MM.1S (cell line): ENCODE measurements around the gene DDX5.

Source experiments
- DNase-seq: peaks from one replicate; pipeline ENCODE4 v3.0.0-alpha.2; 2015
- H2AFZ ChIP-seq: fragments of 300-600 bp; sonication (generic); 2 replicates; pipeline ENCODE4 v1.6.0; 2016; ENCODE audit warnings: antibody characterized with exemption, low read length
- H3F3A ChIP-seq: fragments of 300-600 bp; sonication (generic); 2 replicates; pipeline ENCODE4 v1.6.1; 2016; ENCODE audit warnings: mild to moderate bottlenecking, antibody characterized with exemption, low read length, moderate library complexity, mixed read lengths; ENCODE audit not compliant: insufficient read depth
- H3K27ac ChIP-seq: fragments of 300-600 bp; sonication (generic); 2 replicates; pipeline ENCODE4 v1.5.1; 2016; ENCODE audit warnings: mild to moderate bottlenecking, low read length
- H3K27me3 ChIP-seq: fragments of 300-600 bp; sonication (generic); replicated peaks from 2 replicates; pipeline ENCODE4 v1.6.0; 2016; ENCODE audit warnings: low read length; ENCODE audit not compliant: insufficient read depth
- H3K36me3 ChIP-seq: fragments of 300-600 bp; sonication (generic); replicated peaks from 2 replicates; pipeline ENCODE4 v1.6.1; 2016; ENCODE audit warnings: mild to moderate bottlenecking, low read length, mixed read lengths; ENCODE audit not compliant: insufficient read depth
- H3K4me1 ChIP-seq: fragments of 300-600 bp; sonication (generic); 2 replicates; pipeline ENCODE4 v1.6.1; 2016; ENCODE audit warnings: low read length, mixed read lengths
- H3K4me2 ChIP-seq: fragments of 300-600 bp; sonication (generic); 2 replicates; pipeline ENCODE4 v1.6.0; 2016; ENCODE audit warnings: low read depth, low read length
- H3K4me3 ChIP-seq: fragments of 300-600 bp; sonication (generic); 2 replicates; pipeline ENCODE4 v1.5.1; 2016; ENCODE audit warnings: low read length, mixed read lengths
- H3K79me2 ChIP-seq: fragments of 300-600 bp; sonication (generic); 2 replicates; pipeline ENCODE4 v1.6.1; 2016; ENCODE audit warnings: mixed run types, low read length, mixed read lengths
- H3K9ac ChIP-seq: fragments of 300-600 bp; sonication (generic); 2 replicates; pipeline ENCODE4 v1.6.1; 2016; ENCODE audit warnings: low read length, mixed read lengths
- H3K9me2 ChIP-seq: fragments of 300-600 bp; sonication (generic); replicated peaks from 2 replicates; pipeline ENCODE4 v1.6.1; 2016; ENCODE audit warnings: mild to moderate bottlenecking, low read length, mixed read lengths; ENCODE audit not compliant: insufficient read depth
- H3K9me3 ChIP-seq: fragments of 300-600 bp; sonication (generic); replicated peaks from 2 replicates; pipeline ENCODE4 v1.6.1; 2016; ENCODE audit warnings: mild to moderate bottlenecking, low read length, mixed read lengths; ENCODE audit not compliant: insufficient read depth
- H4K20me1 ChIP-seq: fragments of 300-600 bp; sonication (generic); 2 replicates; pipeline ENCODE4 v1.6.1; 2016; ENCODE audit warnings: mild to moderate bottlenecking, low read length, moderate library complexity, mixed read lengths; ENCODE audit not compliant: insufficient read depth
- CTCF ChIP-seq: fragments of 300-600 bp; sonication (generic); IDR thresholded peaks from 2 replicates; pipeline ENCODE4 v1.5.1; 2016; ENCODE audit warnings: antibody characterized with exemption, low read length, mixed read lengths
- EZH2 ChIP-seq: fragments of 300-600 bp; sonication (generic); optimal IDR thresholded peaks from 2 replicates; pipeline ENCODE3; 2017; ENCODE audit warnings: low read depth, mild to moderate bottlenecking, antibody characterized with exemption, low read length, mixed read lengths
- EZH2phosphoT487 ChIP-seq: fragments of 300-600 bp; sonication (generic); IDR thresholded peaks from 2 replicates; pipeline ENCODE4 v1.6.1; 2018; ENCODE audit warnings: antibody characterized with exemption, low read length

DDX5 gene

GRCh38 chr17:64491034-64491860 lies 14.8 kb downstream of the DDX5 start:
- Histone ChIP-seq H3K9me3 (no peaks in the 10 kb centered on the region), H3K4me3 (no peak overlapping the region), H3K36me3 (0 out of 2 replicates have a peak, but pooled peaks cover 5% of the 10 kb centered on the region), H4K20me1 (no peaks in the 10 kb centered on the region), H3K9ac (no peak overlapping the region), H3K4me2 (no peak overlapping the region), H3K27ac (no peak overlapping the region), H3F3A (0 out of 2 replicates have a peak, but pooled peaks cover under 1% of the 10 kb centered on the region), H3K27me3 (no peaks in the 10 kb centered on the region), H3K9me2 (no peaks in the 10 kb centered on the region), H3K4me1 (no peaks in the 10 kb centered on the region), H2AFZ (no peak overlapping the region), H3K79me2 (peaks cover 22% of the 10 kb centered on the region)
- no peak for TF ChIP-seq EZH2phosphoT487
- TF ChIP-seq EZH2: no peak
- TF ChIP-seq CTCF: peak; percentile 67
- DNase-seq: peak; percentile 58

- Histone ChIP-seq H2AFZ (no peak overlapping the region), H3K4me3 (no peak overlapping the region), H3K27ac (no peak overlapping the region), H3K4me1 (no peaks in the 10 kb centered on the region), H3K79me2 (no peaks in the 10 kb centered on the region), H3K9me2 (no peaks in the 10 kb centered on the region), H3F3A (no peaks in the 10 kb centered on the region), H3K9ac (no peak overlapping the region), H4K20me1 (no peaks in the 10 kb centered on the region), H3K27me3 (no peaks in the 10 kb centered on the region), H3K36me3 (0 out of 2 replicates have a peak, but pooled peaks cover 5% of the 10 kb centered on the region), H3K4me2 (no peak overlapping the region), H3K9me3 (no peaks in the 10 kb centered on the region)
- DNase-seq: no peak
- TF ChIP-seq CTCF (no peak), EZH2phosphoT487 (no peak), EZH2 (no peak)
These were observed 17.8 kb downstream of the DDX5 start for GRCh38 chr17:64488301-64488700.

- no peak overlapping the region for H2AFZ ChIP-seq
- H3F3A ChIP-seq: no peaks in the 10 kb centered on the region
- H4K20me1 ChIP-seq: no peaks in the 10 kb centered on the region
- H3K79me2 ChIP-seq: no peaks in the 10 kb centered on the region
- no peaks in the 10 kb centered on the region for H3K4me1 ChIP-seq
- H3K4me2 ChIP-seq: no peak overlapping the region
- no peaks in the 10 kb centered on the region for H3K27me3 ChIP-seq
- H3K9me2 ChIP-seq: no peaks in the 10 kb centered on the region
- H3K9ac ChIP-seq: no peak overlapping the region
- TF ChIP-seq CTCF: no peak
- TF ChIP-seq EZH2: no peak
- no peak for TF ChIP-seq EZH2phosphoT487
- H3K27ac ChIP-seq: no peak overlapping the region
- no peak overlapping the region for H3K4me3 ChIP-seq
- no peaks in the 10 kb centered on the region for H3K9me3 ChIP-seq
- DNase-seq: no peak
- H3K36me3 ChIP-seq: no peaks in the 10 kb centered on the region
These were observed 21.7 kb downstream of the DDX5 start for GRCh38 chr17:64484380-64484779.
